HG02981 (cell line): ENCODE data around the gene CCR9.

Experiments
- ATAC-seq: cut with Tn5 transposase; IDR thresholded peaks from one replicate; pipeline ENCODE4 v1.9.1; 2021; ENCODE audit warnings: mild to moderate bottlenecking, moderate library complexity; ENCODE audit not compliant: unreplicated experiment

CCR9 gene

GRCh38 chr3:45907769-45908705 lies 21.7 kb downstream of the CCR9 start:
- no peak for ATAC-seq

GRCh38 chr3:45908761-45909160 lies 22.4 kb downstream of the CCR9 start:
- ATAC-seq = no peak

GRCh38 chr3:45909542-45909941 lies 23.2 kb downstream of the CCR9 start:
- no peak for ATAC-seq

DNA sequence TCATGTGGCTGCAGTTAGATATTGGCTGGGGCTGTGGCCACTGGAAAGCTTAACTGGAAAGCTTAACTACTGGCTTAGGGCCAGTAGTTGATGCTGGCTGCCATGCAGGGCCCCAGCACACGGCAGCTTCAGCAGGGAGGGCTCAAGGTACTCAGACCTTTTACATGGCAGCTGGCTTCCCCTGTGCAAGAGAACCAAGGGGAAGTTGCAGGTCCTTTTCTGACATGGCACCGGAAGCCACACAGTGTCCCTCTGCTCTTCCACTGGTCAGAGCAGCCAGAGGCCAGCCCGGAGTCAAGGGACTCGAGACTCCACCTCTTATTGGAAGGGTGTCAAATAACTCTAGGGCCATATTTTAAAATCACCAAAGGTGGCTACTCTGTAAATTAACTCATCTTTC lies 24.5 kb downstream of the CCR9 start:
- no peak for ATAC-seq

GRCh38 chr3:45911511-45912226 lies 25.3 kb downstream of the CCR9 start:
- no peak for ATAC-seq

DNA sequence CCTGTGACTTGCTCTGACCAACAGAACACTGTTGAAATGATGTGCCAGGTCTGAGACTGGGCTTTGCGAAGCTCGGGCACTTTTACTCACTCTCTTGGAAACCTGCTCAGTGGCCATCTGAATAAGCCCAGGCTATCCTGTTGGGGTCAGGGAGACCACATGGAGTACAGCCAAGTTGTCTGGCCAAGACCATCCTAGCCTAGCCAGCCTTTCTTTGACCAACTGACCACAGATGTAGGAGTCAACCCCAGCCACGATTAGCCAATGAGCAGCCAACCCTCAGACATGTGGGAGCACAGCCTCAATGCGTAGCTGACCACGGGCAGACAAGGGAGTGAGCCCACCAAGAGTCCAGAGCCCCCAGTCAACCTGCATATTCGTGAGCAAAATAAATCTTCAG lies 26.1 kb downstream of the CCR9 start:
- ATAC-seq = no peak

GRCh38 chr3:45914362-45915058 lies 28.2 kb downstream of the CCR9 start:
- ATAC-seq = no peak

DNA sequence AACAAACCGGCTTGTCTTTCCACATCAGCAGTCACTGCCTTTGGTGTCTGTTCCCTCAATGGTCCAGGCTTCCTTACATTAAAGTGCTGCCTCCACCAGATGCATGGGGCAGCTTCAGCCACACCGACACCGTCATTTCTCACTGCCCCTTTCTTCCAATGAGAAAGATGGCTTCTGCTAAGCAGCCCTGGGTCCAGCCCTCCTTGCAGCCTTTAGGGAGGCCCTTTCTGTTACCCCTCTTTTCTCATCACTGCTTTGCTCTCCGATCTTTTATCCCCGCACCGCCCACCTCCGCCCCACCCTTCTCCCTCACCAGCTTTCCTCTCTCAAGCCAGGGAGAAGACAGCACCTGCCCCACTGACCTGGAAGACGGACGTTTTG lies 28.7 kb downstream of the CCR9 start:
- no peak for ATAC-seq

DNA sequence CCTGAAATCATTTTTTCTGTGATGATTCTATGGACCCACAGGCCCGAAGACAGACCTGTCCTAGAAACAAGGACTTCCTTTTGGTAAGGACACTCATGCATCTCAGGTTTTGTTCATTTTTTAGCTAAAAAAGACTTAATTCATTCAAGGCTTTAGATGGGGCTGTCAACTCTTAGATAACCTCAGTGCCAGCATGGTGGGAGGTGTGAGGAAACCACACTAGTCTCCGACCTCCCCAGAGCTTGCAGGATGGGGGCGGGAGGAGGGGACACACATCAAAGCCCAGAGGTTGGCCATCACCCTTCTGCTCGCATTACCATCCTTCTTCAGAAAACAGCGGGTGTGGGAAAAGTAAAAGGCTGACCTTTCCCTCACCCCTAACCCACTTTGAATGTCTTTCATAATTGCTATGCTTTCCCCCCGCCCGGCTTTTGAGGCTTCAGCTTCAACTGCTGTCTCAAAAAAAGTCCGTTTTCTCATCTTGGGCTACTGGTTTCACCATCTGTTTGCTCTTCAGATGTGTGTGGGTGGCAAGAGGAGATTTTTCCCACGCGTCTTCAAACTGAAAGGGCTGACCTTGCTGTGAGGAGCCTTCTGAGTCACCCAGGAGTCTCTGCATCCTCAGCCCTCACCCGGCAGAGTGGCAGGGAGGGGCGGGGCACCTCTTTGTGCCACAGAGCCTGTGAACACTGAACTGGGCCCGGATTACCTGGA lies 29.3 kb downstream of the CCR9 start:
- ATAC-seq = peak; percentile 89

GRCh38 chr3:45917146-45917898 lies 31.0 kb downstream of the CCR9 start:
- no peak for ATAC-seq

DNA sequence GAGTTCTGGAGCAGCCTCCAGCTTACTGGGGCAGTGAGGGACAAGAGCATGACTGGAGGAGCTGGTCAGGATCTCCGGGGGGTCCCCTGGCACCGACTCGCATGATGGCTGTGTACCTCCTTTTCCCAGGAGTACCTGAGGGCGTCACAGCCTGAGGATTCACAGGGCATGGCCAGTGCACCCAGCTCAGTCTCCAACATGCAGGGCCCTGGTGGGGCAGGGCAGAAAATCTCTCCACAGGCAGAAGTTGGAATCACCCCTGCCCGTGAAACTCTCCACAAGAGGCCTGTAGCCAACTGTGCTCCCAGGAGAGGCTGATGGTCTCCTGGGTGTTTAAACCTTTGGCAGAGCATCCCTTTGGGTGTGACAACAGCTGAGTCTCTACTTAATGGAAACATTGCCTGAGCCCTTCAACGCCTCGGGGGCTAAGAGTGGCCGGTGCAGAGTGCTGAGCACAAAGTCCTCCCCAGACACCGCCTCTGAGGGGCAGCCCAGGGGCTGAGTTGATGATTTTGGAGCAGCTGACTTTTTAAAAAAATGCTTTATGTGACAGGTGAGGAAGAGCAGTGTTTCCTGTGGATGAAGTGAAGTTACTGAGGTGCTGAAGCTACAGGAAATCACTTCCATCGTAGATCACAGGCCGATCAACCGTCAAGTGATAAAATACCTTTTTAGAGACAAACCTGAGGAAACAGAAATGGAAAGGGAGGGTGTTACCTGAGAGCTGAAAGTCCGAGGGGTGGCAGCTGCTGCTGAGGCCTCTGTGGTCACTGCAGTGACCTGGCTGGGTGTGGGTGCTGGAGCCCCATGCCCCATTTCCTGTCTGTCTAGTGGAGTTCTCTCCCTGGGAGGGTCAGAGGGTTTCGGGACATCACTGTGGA lies 35.1 kb downstream of the CCR9 start:
- ATAC-seq = no peak

DNA sequence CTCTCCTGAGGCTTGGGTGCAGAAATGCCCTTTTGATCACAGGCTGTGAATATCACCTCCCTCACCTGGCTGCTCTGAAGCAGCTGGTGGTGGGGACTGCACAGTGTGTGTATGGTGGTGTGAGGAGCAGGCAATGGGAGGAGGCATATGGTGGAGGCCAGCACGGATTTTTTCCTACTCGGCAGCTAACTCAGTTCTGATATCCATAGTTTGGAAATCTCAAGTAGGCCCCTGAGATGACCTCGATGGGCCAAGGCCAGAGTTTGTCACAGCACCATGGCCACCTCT lies 35.6 kb downstream of the CCR9 start:
- no peak for ATAC-seq

DNA sequence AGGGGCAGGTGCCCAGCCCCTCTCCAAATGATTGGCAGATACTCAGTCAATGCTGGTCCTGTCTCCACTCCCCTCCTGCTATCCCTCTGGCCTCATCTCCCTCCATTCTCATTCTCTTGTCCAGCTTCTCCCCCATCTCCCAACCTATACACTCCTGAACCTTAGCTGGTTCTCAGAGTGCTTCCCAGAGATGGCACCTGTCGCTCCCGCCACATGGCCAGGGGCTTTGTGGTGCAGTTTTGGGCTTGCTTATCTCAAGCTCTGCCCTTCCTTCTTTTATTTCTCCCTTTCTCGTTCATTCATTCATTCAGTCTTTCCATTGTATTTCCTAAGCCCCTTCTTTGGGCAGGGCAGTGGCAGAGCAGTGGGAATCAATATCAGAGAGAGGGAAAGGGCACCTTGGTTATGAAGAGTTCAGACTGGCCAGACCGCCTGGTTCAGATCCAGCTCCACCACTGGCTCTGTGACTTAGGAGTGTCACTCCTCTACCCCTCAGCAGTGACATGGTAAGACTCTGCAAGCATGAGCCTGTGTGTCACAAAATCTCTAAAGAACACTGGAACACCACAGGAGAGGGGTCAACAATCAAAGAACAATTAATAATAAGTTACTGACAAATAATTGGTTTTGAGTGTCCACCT lies 36.7 kb downstream of the CCR9 start:
- no peak for ATAC-seq

GRCh38 chr3:45923755-45924154 lies 37.4 kb downstream of the CCR9 start:
- ATAC-seq = no peak

- ATAC-seq = no peak
Observed at GRCh38 chr3:45927881-45928280, 41.5 kb downstream of the CCR9 start.

DNA sequence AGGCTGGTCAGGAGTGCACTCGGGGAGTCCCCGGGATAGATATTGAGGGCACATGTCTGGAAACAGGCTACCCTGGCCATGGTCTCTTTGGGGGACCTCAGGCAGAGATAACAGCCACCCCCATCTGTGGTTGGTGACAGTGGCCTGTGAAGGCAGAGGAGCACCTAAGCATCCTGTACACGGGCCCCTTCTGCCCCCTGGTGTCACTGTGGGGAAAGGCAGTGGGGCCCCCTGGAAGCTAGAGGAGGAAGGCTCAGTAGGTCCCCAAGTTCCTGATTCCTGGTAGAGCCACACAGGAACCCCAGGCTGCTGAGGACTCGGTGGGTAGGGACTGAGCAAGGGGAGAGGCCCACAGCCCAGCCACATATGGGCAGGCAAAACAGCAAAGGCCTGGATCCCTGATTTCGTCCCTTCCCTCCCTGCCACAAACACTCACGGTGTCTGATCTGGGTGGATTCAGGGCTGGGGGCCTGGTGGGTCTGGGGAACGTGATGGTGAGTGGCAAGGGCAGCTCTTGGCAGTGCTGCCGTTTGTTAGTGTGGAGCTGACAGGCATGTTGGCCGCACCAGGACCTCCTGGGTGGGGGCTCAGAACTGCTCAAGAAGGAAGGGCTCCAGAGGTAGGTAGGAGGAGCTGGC lies 42.8 kb downstream of the CCR9 start:
- ATAC-seq = no peak

DNA sequence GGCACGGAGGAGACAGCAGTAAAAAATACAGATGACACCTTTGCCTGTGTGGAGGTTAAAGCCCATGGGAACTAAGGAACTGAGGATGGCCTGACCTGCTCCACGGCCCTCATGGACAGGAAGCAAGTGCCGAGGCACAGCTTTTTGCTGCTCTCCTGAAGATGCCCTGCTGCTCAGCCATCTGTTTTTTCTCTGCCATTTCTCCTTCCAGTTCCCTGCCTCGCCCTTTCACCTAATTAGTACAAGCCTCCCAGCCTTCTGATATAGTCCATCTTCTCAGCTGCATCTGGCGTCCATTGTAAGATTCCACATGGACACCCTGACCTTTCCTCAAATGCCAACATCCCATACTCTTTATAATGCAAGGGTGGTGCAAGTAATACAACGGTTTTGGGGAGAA lies 45.2 kb downstream of the CCR9 start:
- ATAC-seq = no peak

- no peak for ATAC-seq
Observed at GRCh38 chr3:45932112-45932511, 45.8 kb downstream of the CCR9 start.

GRCh38 chr3:45933591-45933990 lies 47.2 kb downstream of the CCR9 start:
- ATAC-seq = no peak
